ENCODE measurements around the gene CT47B1.

The CT47B1 gene

GRCh38 chrX:120823556-120823955 is 52.1 kb downstream of the CT47B1 start:
- no peak for TF ChIP-seq CTCF (IDR thresholded peaks at IDR 0.05; ENCODE audit: low read depth, low read length)
- H3K4me3 ChIP-seq (replicated peaks in 1 of 2; ENCODE audit: low read depth in 2 of 2, low read length in 2 of 2), result no peak overlapping the region
- peak in 1 of 2 donors; percentile 7 for DNase-seq (ENCODE audit: low read depth in 2 of 2)

Data from cardiac fibroblast (primary cell).